ENCODE data around the gene RAPH1. TPM values are rescaled to one million over a fixed set of nuclear protein-coding genes. Genes with fewer than 3 reads are reported as not detected.

Gene RAPH1
- total RNA-seq, 1 experiment from 2014 or later: 13.8 TPM

DNA sequence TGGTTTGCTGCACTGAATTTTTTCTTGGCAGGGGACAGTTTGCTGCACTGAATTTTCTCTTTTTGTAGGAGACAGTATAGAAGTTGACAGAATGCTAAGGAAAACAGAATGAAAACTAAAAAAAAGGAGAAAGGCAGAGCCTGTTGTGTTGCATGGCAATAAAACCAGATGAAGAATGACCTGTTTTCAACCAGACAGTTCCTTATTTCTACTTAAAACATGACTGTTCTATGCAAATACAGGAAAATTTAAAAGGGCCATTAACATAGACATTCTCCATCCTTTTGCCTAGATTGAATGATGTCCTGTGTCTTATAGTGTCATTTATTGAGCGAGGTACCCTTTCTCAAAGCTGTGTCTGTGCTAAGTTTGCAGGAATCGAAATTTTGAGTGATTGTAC, 173.6 kb downstream of the RAPH1 start:
- no peak for DNase-seq (ENCODE audit: low read depth)

GRCh38 chr2:203360833-203361430, 174.2 kb downstream of the RAPH1 start:
- no peak for DNase-seq (ENCODE audit: low read depth)

DNA sequence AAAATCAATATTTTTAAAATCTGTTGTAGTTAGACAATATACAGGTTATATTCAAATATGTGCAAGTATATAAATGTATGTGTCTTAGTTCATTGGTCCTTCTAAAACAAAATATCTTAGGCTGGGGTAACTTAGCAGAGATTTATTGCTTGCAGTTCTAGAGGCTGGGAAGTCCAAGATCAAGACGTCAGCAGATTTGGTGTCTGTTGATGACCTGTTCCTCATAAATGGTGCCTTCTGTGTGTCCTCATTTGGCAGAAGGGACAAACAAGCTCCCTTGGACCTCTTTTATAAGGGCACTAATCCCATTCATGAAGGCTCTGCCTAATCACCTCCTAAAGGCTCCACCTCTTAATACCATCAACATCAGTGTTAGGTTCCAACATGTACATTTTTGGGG, 175.7 kb downstream of the RAPH1 start:
- no peak for DNase-seq (ENCODE audit: low read depth)

- DNase-seq (ENCODE audit: low read depth): no peak
These were observed 180.1 kb downstream of the RAPH1 start for GRCh38 chr2:203354966-203355365.

DNA sequence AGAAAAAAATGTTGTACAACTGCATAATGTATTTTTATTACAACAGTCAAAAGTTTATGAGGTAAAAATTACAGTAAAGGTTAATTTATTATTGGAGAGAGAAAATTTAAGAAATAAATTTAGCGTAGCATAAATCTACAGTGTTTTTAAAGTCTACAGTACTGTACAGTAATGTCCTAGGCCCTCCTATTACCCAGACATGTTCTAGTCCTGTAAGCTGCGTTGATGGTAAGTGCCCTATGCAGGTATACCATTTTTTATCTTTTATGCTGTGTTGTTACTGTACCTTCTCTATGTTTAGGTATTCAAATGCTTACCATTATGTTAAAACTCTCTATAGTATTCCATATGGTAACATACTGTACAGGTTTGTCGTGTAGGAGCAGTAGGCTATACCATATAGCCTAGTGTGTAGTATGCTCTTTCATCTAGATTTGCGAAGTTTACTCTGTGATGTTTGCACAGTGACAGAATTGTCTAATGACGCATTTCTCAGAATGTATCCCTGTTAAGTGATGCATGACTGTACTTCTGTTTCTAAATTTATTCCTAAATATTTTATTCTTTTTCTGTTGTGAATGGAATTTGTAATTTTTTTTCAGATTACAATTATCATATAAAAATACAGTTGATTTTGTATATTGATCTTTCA, 182.4 kb downstream of the RAPH1 start:
- DNase-seq (ENCODE audit: low read depth): no peak

GRCh38 chr2:203347375-203347774, 187.7 kb downstream of the RAPH1 start:
- DNase-seq (ENCODE audit: low read depth): no peak

- DNase-seq (ENCODE audit: low read depth): no peak
These were observed 188.5 kb downstream of the RAPH1 start for GRCh38 chr2:203346612-203347011.

DNA sequence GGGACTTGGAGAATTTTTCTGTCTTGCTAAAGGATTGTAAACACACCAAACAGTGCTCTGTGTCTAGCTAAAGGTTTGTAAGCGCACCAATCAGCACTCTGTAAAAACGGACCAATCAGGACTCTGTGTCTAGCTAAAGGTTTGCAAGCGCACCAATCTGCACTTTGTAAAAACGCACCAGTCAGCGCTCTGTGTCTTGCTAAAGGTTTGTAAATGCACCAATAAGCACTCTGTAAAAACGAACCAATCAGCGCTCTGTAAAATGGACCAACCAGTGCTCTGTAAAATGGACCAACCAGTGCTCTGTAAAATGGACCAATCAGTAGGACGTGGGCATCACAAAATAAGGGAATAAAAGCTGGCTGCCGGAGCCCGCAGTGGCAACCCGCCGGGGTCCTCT, 190.4 kb downstream of the RAPH1 start:
- no peak for DNase-seq (ENCODE audit: low read depth)

Other genes with a start within 250 kb of the RAPH1 start
- gene ABI2, start 206.9 kb downstream of the RAPH1 start, total RNA-seq (2014; rRNA removed; shearing (Covaris generic)): 37.2 and 50.4 TPM in 2 replicates
- gene CD28, start 171.3 kb upstream of the RAPH1 start, total RNA-seq (2014; rRNA removed; shearing (Covaris generic)): not detected in 2 replicates